GM18873 (cell line): Measurements from ENCODE around the gene RPEL1.

Source experiments
- ATAC-seq: cut with Tn5 transposase; IDR thresholded peaks from one replicate; pipeline ENCODE4 v1.9.1; 2021; ENCODE audit warnings: mild to moderate bottlenecking, moderate library complexity, moderate number of reproducible peaks; ENCODE audit not compliant: unreplicated experiment, low FRiP score

The RPEL1 gene

GRCh38 chr10:103277713-103278536 lies 32.2 kb downstream of the RPEL1 start:
- ATAC-seq, result no peak

GRCh38 chr10:103278537-103278823 lies 32.8 kb downstream of the RPEL1 start:
- ATAC-seq, result no peak

GRCh38 chr10:103278862-103279298 lies 33.2 kb downstream of the RPEL1 start:
- ATAC-seq, result no peak

GRCh38 chr10:103280031-103280430 lies 34.3 kb downstream of the RPEL1 start:
- ATAC-seq, result no peak

- no peak for ATAC-seq
These were observed 34.8 kb downstream of the RPEL1 start for GRCh38 chr10:103280506-103280905.

- no peak for ATAC-seq
These were observed 36.1 kb downstream of the RPEL1 start for GRCh38 chr10:103281753-103282152.

- ATAC-seq, result no peak
These were observed 37.3 kb downstream of the RPEL1 start for GRCh38 chr10:103282961-103283360.

- no peak for ATAC-seq
These were observed 38.5 kb downstream of the RPEL1 start for GRCh38 chr10:103284170-103284569.

- ATAC-seq, result no peak
These were observed 42.3 kb downstream of the RPEL1 start for GRCh38 chr10:103287992-103288391.

GRCh38 chr10:103291588-103291987 lies 45.9 kb downstream of the RPEL1 start:
- no peak for ATAC-seq

GRCh38 chr10:103295374-103296015 lies 49.8 kb downstream of the RPEL1 start:
- ATAC-seq, result no peak
